SK-N-SH (cell line): ENCODE data around the gene CFAP74. TPM values are rescaled to one million over a fixed set of nuclear protein-coding genes. Genes with fewer than 3 reads are reported as not detected.

ENCODE experiments used
- CTCF ChIA-PET: fragments of 300-600, 350-600 bp; formaldehyde crosslinking; extraction: SDS; loops from one replicate; lab custom pipeline; 2021; lab: Yijun Ruan, JAX
- POLR2A ChIA-PET: fragments of 350-600 bp; sonication (Branson Sonifier 250); formaldehyde crosslinking; extraction: SDS; loops from one replicate; lab custom pipeline; 2020; ENCODE audit warnings: antibody characterized with exemption, inconsistent platforms; lab: Yijun Ruan, JAX
- DNase-seq: peaks from one replicate; pipeline ENCODE4 v3.0.0; 2012
- H2AFZ ChIP-seq: fragments of 200-600 bp; sonication (generic); 2 replicates; pipeline ENCODE4 v1.8.1; 2016; ENCODE audit warnings: antibody characterized with exemption, mild to moderate bottlenecking, low read depth
- H3F3A ChIP-seq: fragments of 200-600 bp; sonication (generic); replicated peaks from 2 replicates; pipeline ENCODE3; 2016; ENCODE audit warnings: antibody characterized with exemption, mild to moderate bottlenecking; ENCODE audit not compliant: insufficient read depth
- H3K27ac ChIP-seq, 2 experiments: fragments of 200-500 bp in 1 of 2; fragments of 200-600 bp in 1 of 2; sonication (Bioruptor generic) in 1 of 2; sonication (generic), shearing (Covaris generic) in 1 of 2; 2 replicates each; pipeline versions ENCODE4 v1.5.1 to v1.6.1; 2014 to 2016; ENCODE audit warnings: low read depth in 2 of 2, inconsistent platforms in 1 of 2, low read length in 1 of 2, mild to moderate bottlenecking in 1 of 2, mixed read lengths in 1 of 2
- H3K27me3 ChIP-seq: fragments of 200-600 bp; sonication (generic), shearing (Covaris generic); 2 replicates; pipeline ENCODE4 v1.6.1; 2016; ENCODE audit warnings: mixed run types; ENCODE audit not compliant: insufficient read depth
- H3K36me3 ChIP-seq, 2 experiments: fragments of 200-500 bp in 1 of 2; fragments of 200-600 bp in 1 of 2; sonication (Bioruptor generic) in 1 of 2; sonication (generic) in 1 of 2; replicated peaks in 1 of 2; 2 replicates each; pipeline versions ENCODE3 to v1.5.1; 2014 to 2016; ENCODE audit warnings: low read length in 1 of 2, mild to moderate bottlenecking in 1 of 2; ENCODE audit not compliant: insufficient read depth in 2 of 2, control insufficient read depth in 1 of 2
- H3K4me1 ChIP-seq, 2 experiments: fragments of 200-500 bp in 1 of 2; fragments of 200-600 bp in 1 of 2; sonication (Bioruptor generic) in 1 of 2; sonication (generic), shearing (Covaris generic) in 1 of 2; 2 replicates each; pipeline versions ENCODE4 v1.5.1 to v1.6.1; 2014 to 2016; ENCODE audit warnings: low read depth in 1 of 2, low read length in 1 of 2, mixed run types in 1 of 2; ENCODE audit not compliant: insufficient read depth in 2 of 2, control insufficient read depth in 1 of 2
- H3K4me2 ChIP-seq: fragments of 200-600 bp; sonication (generic), shearing (Covaris generic); 2 replicates; pipeline ENCODE4 v1.6.1; 2017; ENCODE audit warnings: mixed run types
- H3K4me3 ChIP-seq, 2 experiments: fragments of 200-500 bp in 1 of 2; fragments of 200-600 bp in 1 of 2; sonication (Bioruptor generic) in 1 of 2; sonication (generic), shearing (Covaris generic) in 1 of 2; 2 replicates each; pipeline versions ENCODE4 v1.5.1 to v1.8.1; 2014 to 2016; ENCODE audit warnings: low read depth in 2 of 2, inconsistent platforms in 1 of 2, low read length in 1 of 2, mild to moderate bottlenecking in 1 of 2, mixed read lengths in 1 of 2, moderate library complexity in 1 of 2
- H3K79me2 ChIP-seq: fragments of 200-600 bp; sonication (generic); 2 replicates; pipeline ENCODE4 v1.8.1; 2017; ENCODE audit warnings: mild to moderate bottlenecking; ENCODE audit not compliant: insufficient read depth
- H3K9ac ChIP-seq: fragments of 200-600 bp; sonication (generic); 2 replicates; pipeline ENCODE4 v1.6.1; 2017; ENCODE audit warnings: mixed run types
- H3K9me2 ChIP-seq: fragments of 200-600 bp; sonication (generic); 2 replicates; pipeline ENCODE4 v1.6.1; 2017; ENCODE audit warnings: mixed run types
- H3K9me3 ChIP-seq: fragments of 200-600 bp; sonication (generic); 2 replicates; pipeline ENCODE4 v1.6.1; 2017; ENCODE audit warnings: mixed run types, mild to moderate bottlenecking, moderate library complexity
- H4K20me1 ChIP-seq: fragments of 200-600 bp; sonication (generic); 2 replicates; pipeline ENCODE4 v1.6.1; 2017; ENCODE audit warnings: mild to moderate bottlenecking, mixed run types; ENCODE audit not compliant: insufficient read depth
- CTCF ChIP-seq: fragments of 200-600 bp; sonication (generic); IDR thresholded peaks from 2 replicates; pipeline ENCODE4 v1.6.1; 2017; ENCODE audit warnings: antibody characterized with exemption, mild to moderate bottlenecking, moderate library complexity
- EZH2phosphoT487 ChIP-seq: fragments of 200-600 bp; sonication (generic); IDR thresholded peaks from 2 replicates; pipeline ENCODE4 v1.6.1; 2017; ENCODE audit warnings: low read depth, mixed run types, mild to moderate bottlenecking, antibody characterized with exemption, moderate library complexity, borderline replicate concordance
- FOXM1 ChIP-seq: IDR thresholded peaks from 2 replicates; pipeline ENCODE4 v1.4.0; 2012; ENCODE audit warnings: low read depth, mild to moderate bottlenecking
- GABPA ChIP-seq: IDR thresholded peaks from 2 replicates; pipeline ENCODE4 v1.4.0; 2012; ENCODE audit warnings: low read depth, mild to moderate bottlenecking
- GATA2 ChIP-seq: sonication (generic); formaldehyde crosslinking; IDR thresholded peaks from 2 replicates; pipeline ENCODE4 v1.5.0; 2020; ENCODE audit warnings: mild to moderate bottlenecking, missing genetic modification reagents
- MXI1 ChIP-seq: IDR thresholded peaks from 2 replicates; pipeline ENCODE4 v1.6.1; 2012; ENCODE audit warnings: mild to moderate bottlenecking, low read depth, low read length, improper control_type of control experiment
- RAD21 ChIP-seq: IDR thresholded peaks from 2 replicates; pipeline ENCODE4 v1.6.1; 2012; ENCODE audit warnings: mild to moderate bottlenecking, low read length
- RCOR1 ChIP-seq: fragments of 150-350 bp; IDR thresholded peaks from 2 replicates; pipeline ENCODE4 v1.6.1; 2017; ENCODE audit warnings: antibody characterized with exemption, low read length
- REST ChIP-seq: IDR thresholded peaks from 2 replicates; pipeline ENCODE4 v1.6.1; 2012; ENCODE audit warnings: mild to moderate bottlenecking, low read depth, low read length, moderate library complexity
- RFX5 ChIP-seq: IDR thresholded peaks from 2 replicates; pipeline ENCODE4 v1.6.1; 2012; ENCODE audit warnings: mild to moderate bottlenecking, improper control_type of control experiment, low read length
- RXRA ChIP-seq: IDR thresholded peaks from 2 replicates; pipeline ENCODE4 v1.4.0; 2012; ENCODE audit warnings: low read depth, mild to moderate bottlenecking, borderline replicate concordance
- SIN3A ChIP-seq: IDR thresholded peaks from 2 replicates; pipeline ENCODE4 v1.6.1; 2012; ENCODE audit warnings: low read depth, mild to moderate bottlenecking, low read length, moderate library complexity, borderline replicate concordance
- SMC3 ChIP-seq: IDR thresholded peaks from 2 replicates; pipeline ENCODE4 v1.6.1; 2012; ENCODE audit warnings: low read depth, low read length, improper control_type of control experiment
- WGBS: methylation state at CpG from one replicate; pipeline ENCODE4 v1.1.6; 2017; ENCODE audit warnings: low lambda C conversion rate; 5-methylcytosine and 5-hydroxymethylcytosine counted together
- polyA plus RNA-seq, 3 experiments: library from polyadenylated mRNA; depleted of rRNA; stranded (reverse); fragments of >200 nt; gene quantifications; 2 replicates each; pipeline ENCODE4 v1.2.3, GENCODE V29; 2012
- TF ChIP-seq, protein P1 (sequence below): IDR thresholded peaks from 2 replicates; pipeline ENCODE4 v1.4.0; 2012; ENCODE audit warnings: low read depth, borderline replicate concordance
- TF ChIP-seq, protein P2 (sequence below): fragments of 150-350 bp; IDR thresholded peaks from 2 replicates; pipeline ENCODE4 v1.6.1; 2017; ENCODE audit warnings: antibody characterized with exemption, low read length, low read depth, borderline replicate concordance

CFAP74 gene
- polyA plus RNA-seq, 1 of the 3 experiments (the other 2 are of a cell fraction): not detected

DNA sequence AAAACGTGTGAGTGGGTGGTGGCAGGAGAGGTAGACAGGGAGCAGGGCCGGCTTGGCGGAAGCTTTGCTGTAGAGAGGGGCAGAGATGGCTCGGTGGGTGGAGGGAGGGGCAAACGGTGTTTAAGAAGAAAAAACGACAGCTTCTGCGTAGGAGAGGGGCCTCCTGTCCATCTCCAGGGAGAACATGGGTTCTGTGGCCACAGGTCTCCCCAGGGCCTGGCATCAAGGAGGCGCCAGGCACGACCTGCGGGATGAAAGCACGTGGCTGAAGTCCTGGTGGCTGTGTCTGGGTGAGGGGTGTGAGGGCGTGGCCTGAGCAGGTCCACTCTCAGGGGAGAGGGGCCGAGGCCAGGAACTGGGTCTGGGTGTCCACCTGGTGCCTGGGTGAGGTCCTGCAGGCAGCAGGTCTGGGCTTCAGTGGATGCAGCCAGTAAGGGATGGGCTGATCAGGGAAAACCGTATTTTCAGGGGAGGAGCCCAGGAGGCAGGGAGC lies 45.7 kb upstream of the CFAP74 start:
- ChIA-PET POLR2A (interaction anchor here (1.4 kb wide), 1 partner anchor 9 kb away, joined by 3 read pairs; no protein-coding TSS in a partner anchor), CTCF (interaction anchor here (0.6 to 6.9 kb wide), 10 partner anchors 18 to 148 kb away, joined by 3 to 138 read pairs (median 4); no protein-coding TSS in a partner anchor)
- peak; percentile 78 for DNase-seq
- Histone ChIP-seq H4K20me1 (no peaks in the 10 kb centered on the region), H3K9me2 (no peaks in the 10 kb centered on the region), H3F3A (no peaks in the 10 kb centered on the region), H3K9ac (peak overlapping the region; percentile 55), H3K36me3 (no peaks in the 10 kb centered on the region), H2AFZ (no peak overlapping the region), H3K4me1 (peaks cover 0 to 17% of the 10 kb centered on the region in 2 experiments; a peak in 1 of 4 replicates), H3K9me3 (no peaks in the 10 kb centered on the region), H3K27me3 (no peaks in the 10 kb centered on the region), H3K79me2 (no peaks in the 10 kb centered on the region), H3K4me2 (peak overlapping the region; percentile 67; the same call in 1 of the 2 replicates), H3K4me3 (peak overlapping the region; percentile 56 to 70), H3K27ac (peak overlapping the region in 1 of 2 experiments; percentile 83; a peak in 1 of 4 replicates)
- 77% methylated on average over 8 of the region's 14 CpGs for WGBS
- peak; percentile 15; the same call in 1 of the 2 replicates for TF ChIP-seq SMC3
- TF ChIP-seq RXRA: no peak
- peak; percentile 28 for TF ChIP-seq CTCF
- TF ChIP-seq EZH2phosphoT487: no peak
- TF ChIP-seq SIN3A: no peak
- TF ChIP-seq FOXM1: no peak
- TF ChIP-seq, protein P1, sequence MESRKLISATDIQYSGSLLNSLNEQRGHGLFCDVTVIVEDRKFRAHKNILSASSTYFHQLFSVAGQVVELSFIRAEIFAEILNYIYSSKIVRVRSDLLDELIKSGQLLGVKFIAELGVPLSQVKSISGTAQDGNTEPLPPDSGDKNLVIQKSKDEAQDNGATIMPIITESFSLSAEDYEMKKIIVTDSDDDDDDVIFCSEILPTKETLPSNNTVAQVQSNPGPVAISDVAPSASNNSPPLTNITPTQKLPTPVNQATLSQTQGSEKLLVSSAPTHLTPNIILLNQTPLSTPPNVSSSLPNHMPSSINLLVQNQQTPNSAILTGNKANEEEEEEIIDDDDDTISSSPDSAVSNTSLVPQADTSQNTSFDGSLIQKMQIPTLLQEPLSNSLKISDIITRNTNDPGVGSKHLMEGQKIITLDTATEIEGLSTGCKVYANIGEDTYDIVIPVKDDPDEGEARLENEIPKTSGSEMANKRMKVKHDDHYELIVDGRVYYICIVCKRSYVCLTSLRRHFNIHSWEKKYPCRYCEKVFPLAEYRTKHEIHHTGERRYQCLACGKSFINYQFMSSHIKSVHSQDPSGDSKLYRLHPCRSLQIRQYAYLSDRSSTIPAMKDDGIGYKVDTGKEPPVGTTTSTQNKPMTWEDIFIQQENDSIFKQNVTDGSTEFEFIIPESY: no peak
- no peak for TF ChIP-seq GATA2
- TF ChIP-seq, protein P2, sequence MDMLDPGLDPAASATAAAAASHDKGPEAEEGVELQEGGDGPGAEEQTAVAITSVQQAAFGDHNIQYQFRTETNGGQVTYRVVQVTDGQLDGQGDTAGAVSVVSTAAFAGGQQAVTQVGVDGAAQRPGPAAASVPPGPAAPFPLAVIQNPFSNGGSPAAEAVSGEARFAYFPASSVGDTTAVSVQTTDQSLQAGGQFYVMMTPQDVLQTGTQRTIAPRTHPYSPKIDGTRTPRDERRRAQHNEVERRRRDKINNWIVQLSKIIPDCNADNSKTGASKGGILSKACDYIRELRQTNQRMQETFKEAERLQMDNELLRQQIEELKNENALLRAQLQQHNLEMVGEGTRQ: no peak
- TF ChIP-seq RCOR1: no peak
- TF ChIP-seq GABPA: no peak
- TF ChIP-seq RAD21: peak; percentile 28; the same call in 1 of the 2 replicates
- TF ChIP-seq REST: no peak
- no peak for TF ChIP-seq MXI1
- no peak for TF ChIP-seq RFX5
